22Rv1 (cell line): Measurements from ENCODE around the gene TIMM13.
A peak's percentile ranks its signal among the peaks of the same experiment; 100 is the strongest.

Experiments
- H3K27ac ChIP-seq: fragments of 450-650 bp; 2 replicates; pipeline ENCODE4 v1.5.1; 2017
- ZFX ChIP-seq: fragments of 450-650 bp; IDR thresholded peaks from 2 replicates; pipeline ENCODE4 v1.6.1; 2017; ENCODE audit warnings: antibody characterized with exemption, borderline replicate concordance
- TF ChIP-seq, protein P1 (sequence below): fragments of 450-650 bp; IDR thresholded peaks from 2 replicates; pipeline ENCODE4 v1.5.1; 2017; ENCODE audit warnings: mild to moderate bottlenecking

TIMM13 gene

DNA sequence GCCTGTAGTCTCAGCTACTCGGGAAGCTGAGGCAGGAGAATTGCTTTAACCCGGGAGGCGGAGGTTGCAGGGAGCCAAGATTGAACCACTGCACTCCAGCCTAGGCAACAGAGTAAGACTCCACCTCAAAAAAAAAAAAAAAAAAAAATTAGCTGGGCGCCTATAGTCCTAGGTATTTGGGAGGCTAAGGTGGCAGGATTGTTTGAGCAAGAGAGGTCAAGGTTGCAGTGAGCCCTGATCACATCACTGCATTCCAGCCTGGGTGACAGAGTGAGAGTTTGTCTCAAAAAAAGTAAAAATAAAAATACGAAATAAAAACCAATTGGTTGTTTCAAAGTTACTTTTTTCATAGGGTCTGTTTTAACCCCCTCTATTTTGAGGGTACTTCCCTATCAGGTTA, 30.7 kb upstream of the TIMM13 start:
- no peak overlapping the region for H3K27ac ChIP-seq
- TF ChIP-seq, protein P1, sequence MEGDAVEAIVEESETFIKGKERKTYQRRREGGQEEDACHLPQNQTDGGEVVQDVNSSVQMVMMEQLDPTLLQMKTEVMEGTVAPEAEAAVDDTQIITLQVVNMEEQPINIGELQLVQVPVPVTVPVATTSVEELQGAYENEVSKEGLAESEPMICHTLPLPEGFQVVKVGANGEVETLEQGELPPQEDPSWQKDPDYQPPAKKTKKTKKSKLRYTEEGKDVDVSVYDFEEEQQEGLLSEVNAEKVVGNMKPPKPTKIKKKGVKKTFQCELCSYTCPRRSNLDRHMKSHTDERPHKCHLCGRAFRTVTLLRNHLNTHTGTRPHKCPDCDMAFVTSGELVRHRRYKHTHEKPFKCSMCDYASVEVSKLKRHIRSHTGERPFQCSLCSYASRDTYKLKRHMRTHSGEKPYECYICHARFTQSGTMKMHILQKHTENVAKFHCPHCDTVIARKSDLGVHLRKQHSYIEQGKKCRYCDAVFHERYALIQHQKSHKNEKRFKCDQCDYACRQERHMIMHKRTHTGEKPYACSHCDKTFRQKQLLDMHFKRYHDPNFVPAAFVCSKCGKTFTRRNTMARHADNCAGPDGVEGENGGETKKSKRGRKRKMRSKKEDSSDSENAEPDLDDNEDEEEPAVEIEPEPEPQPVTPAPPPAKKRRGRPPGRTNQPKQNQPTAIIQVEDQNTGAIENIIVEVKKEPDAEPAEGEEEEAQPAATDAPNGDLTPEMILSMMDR = no peak
- no peak for TF ChIP-seq ZFX

DNA sequence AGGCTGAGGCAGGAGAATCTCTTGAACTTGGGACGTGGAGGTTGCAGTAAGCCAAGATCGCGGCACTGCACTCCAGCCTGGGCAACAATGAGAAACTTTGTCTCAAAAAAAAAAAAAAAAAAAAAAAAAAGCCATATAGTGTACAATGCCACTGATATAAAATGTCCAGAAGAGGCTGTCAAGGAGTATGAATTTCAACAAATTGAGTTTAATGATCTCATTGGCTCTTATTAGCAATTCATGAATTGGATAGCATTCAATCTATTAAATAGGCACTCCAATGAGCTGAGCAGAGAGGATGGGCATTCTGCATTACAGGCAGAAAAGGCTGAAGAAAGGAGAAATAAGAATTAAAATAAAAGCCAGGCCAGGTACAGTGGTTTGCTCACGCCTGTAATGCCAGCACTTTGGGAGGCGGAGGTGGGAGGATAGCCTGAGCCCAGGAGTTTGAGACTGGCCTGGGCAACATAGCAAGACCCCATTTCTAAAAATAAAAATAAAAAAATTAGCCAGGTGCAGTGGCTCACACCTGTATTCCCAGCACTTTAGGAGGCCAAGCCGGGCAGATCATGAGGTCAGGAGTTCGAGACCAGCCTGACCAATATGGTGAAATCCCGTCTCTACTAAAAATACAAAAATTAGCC, 30.1 kb upstream of the TIMM13 start:
- peak overlapping the region; percentile 94 for H3K27ac ChIP-seq
- TF ChIP-seq, protein P1 = no peak
- TF ChIP-seq ZFX = no peak

DNA sequence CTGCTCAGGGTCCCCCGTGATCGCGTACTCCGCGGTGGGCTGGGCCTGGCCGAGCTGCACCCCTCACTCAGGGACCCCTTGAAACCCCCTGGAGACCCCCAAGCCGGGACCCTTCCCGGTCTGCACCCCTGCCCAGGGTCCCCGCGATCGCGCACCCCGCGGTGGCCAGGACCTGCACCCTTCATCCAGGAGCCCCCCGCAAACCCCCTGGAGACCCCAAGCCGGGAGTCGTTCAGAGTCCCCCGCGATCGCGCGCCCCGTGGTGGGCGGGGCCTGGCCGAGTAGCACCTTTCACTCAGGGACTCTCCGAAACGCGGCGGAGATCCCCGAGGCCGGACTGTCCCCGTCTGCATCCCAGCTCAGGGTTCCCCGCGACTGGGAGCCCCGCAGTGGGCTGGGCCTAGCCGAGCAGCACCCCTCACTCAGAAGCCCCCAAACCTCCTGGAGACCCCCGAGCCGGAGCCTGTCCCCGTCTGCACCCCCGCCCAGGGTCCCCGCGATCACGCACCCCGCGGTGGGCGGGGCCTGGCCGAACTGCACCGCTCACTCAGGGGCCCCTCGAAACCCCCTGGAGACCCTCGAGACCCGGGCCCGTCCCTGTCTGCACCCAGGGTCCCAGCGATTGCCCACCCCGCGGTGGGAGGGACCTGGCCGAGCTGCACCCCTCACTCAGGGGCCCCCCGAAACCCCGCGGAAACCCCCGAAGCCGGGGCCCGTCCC, 28.6 kb upstream of the TIMM13 start:
- no peak for TF ChIP-seq ZFX
- TF ChIP-seq, protein P1 = no peak
- peak overlapping the region; percentile 94 for H3K27ac ChIP-seq

DNA sequence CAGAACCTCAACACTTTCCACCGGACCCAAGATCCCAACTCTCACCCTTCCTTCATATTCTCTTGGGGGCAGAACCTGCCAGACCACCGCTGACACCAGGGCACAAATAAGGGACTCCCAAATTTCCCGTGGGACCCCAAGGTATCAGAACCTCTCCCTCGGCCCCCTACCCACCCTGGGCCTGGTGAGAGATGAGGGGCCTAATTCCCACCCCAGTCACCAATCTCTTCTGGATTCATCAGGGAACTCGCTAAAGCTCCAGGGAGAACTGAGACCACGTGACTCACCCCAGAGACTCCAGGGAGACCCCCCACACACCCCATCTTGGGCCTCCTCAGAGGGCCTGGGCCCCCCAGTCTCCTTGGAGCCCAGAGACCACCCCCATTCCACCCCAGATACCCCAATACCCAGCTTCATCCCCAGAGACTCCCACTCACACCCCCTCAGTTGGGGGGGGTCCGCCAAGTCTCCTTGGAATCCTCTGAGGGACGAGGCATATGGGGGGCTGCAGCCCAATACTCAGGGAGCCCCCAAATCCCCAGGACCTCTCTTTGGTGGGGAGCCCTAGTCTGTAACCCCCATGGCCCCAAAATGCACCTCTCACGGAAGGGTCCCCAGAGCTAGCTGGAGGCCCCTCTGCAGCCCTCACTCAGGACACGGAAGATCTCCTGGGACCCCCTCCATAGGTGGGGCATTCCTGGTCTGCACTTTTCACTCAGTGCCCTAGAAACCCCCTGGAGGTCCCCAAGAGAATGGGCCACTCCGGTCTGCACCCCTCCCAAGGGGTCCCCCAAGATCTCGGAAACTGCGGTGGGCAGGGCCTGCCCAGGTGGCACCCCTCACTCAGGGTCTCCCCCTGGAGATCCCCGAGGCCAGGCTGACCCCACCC, 27.8 kb upstream of the TIMM13 start:
- TF ChIP-seq, protein P1 = no peak
- TF ChIP-seq ZFX = no peak

DNA sequence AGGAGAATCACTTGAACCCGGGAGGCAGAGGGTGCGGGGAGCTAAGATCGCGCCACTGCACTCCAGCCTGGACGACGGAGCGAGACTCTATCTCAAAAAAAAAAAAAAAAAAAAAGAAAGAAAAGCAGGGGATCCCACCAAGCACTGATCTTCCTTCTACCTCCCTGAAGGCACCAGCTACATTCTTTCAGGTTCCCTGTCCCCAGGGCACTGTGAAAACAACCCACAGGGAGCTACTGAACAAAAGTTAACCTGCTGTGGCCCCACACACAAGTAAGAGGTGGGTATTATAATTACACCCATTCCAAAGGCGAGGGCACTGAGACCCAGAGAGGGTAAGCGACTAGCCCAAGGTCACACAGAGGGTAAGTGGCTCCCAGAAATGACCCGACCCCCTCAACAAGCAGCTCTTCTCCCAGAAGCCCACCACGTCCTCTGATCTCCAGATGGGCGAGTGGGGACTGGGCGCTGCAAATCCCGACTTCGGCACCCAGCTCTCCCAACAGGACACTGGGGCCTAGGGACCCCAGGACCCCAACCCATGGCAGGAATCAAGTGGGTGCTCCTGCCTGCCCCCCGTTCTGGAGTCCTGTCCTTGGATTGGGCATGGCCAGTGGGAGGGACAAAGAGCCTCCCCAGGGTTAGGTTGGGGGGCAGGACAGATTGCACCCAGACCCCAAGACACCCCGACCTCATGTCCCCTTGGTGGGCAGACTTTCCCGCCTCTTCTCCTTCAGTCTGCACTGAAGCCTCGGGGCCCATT, 27.0 kb upstream of the TIMM13 start:
- TF ChIP-seq, protein P1 = no peak
- TF ChIP-seq ZFX = no peak
- peak overlapping the region; percentile 94 for H3K27ac ChIP-seq

More for the DNA sequence above, 27.8 kb upstream of the TIMM13 start:
- H3K27ac ChIP-seq = peak overlapping the region; percentile 94

DNA sequence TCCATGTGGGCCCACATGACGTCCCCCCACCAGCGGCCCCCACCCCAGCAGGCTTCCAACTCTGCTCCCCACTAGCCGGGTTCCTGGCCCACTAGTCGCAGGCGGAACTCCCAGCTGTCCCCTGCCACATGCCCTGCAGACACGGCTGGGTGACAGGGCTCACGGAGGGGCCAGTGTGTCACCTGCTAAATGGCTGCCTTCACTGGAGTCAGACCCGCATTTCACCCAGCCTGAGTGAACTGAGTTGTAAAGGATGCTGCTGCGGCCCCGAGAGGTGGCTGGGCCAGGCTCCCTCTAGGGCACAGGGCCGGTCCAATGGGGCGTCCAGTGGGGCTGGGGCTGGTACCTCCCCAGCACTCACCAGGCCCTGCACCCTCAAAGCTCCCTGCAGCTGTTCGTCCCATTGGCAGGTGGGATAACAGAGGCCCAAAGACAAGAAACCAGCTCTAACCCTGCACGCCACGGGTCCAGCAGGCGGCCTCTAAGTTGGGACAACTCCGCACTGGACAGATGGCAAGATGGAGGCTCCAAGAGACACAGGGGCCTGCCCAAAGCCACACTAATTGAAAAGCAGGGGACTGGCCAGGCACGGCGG, 26.1 kb upstream of the TIMM13 start:
- TF ChIP-seq, protein P1 = no peak
- no peak for TF ChIP-seq ZFX
- H3K27ac ChIP-seq = peak overlapping the region; percentile 94
